HepG2 (cell line): Measurements from ENCODE around the gene UBE2I. TPM values are rescaled to one million over a fixed set of nuclear protein-coding genes. Genes with fewer than 3 reads are reported as not detected.
A peak's percentile ranks its signal among the peaks of the same experiment; 100 is the strongest.

Experiments
- BRD4 ChIP-seq: sonication (generic); formaldehyde crosslinking; IDR thresholded peaks from 2 replicates; pipeline ENCODE4 v1.4.0; 2020; ENCODE audit warnings: missing genetic modification reagents
- EZH2 ChIP-seq: conservative IDR thresholded peaks from 2 replicates; pipeline ENCODE4 v1.6.1; 2012; ENCODE audit warnings: mild to moderate bottlenecking, low read depth, low read length, moderate library complexity
- MBNL3 ChIP-seq: fragments of 250-450 bp; sonication (Bioruptor Pico); conservative IDR thresholded peaks from 2 replicates; pipeline ENCODE4 v1.8.0; 2022; ENCODE audit warnings: mild to moderate bottlenecking, inconsistent platforms
- NR2C2 ChIP-seq: sonication (generic); formaldehyde crosslinking; IDR thresholded peaks from 2 replicates; pipeline ENCODE4 v1.4.0; 2020; ENCODE audit warnings: missing genetic modification reagents, mild to moderate bottlenecking, moderate library complexity, borderline replicate concordance
- PAX8 ChIP-seq: sonication (generic); formaldehyde crosslinking; IDR thresholded peaks from 2 replicates; pipeline ENCODE4 v1.8.0; 2022; ENCODE audit warnings: mild to moderate bottlenecking, missing genetic modification reagents, borderline replicate concordance
- PHF8 ChIP-seq: sonication (generic); formaldehyde crosslinking; IDR thresholded peaks from 2 replicates; pipeline ENCODE4 v1.5.0; 2020; ENCODE audit warnings: missing genetic modification reagents
- RAD21 ChIP-seq: fragments of 450-650 bp; formaldehyde crosslinking; IDR thresholded peaks from 2 replicates; pipeline ENCODE4 v1.5.0; 2020; ENCODE audit warnings: mild to moderate bottlenecking
- WIZ ChIP-seq: sonication (generic); formaldehyde crosslinking; IDR thresholded peaks from 2 replicates; pipeline ENCODE4 v1.5.1; 2020; ENCODE audit warnings: mild to moderate bottlenecking, missing genetic modification reagents
- ZFP90 ChIP-seq: sonication (generic); formaldehyde crosslinking; IDR thresholded peaks from 2 replicates; pipeline ENCODE4 v1.8.0; 2022; ENCODE audit warnings: missing genetic modification reagents, mild to moderate bottlenecking, inconsistent platforms, borderline replicate concordance
- ZNF850 ChIP-seq: sonication (generic); formaldehyde crosslinking; conservative IDR thresholded peaks from 2 replicates; pipeline ENCODE4 v1.9.0; 2021; ENCODE audit warnings: mild to moderate bottlenecking, missing genetic modification reagents
- polyA plus RNA-seq, 8 experiments: library from polyadenylated mRNA; depleted of rRNA in 3 of 8; stranded (reverse) in 7 of 8; unstranded in 1 of 8; fragments of >200 nt; fragmentation: Illumina TruSeq in 4 of 8; extraction: Trizol in 4 of 8; gene quantifications; 2 replicates each; pipeline versions ENCODE4 v1.2.1 to v1.2.3, GENCODE V29; 2011 to 2016; ENCODE audit warnings: low read depth in 4 of 8, missing spikeins in 1 of 8, mixed read lengths in 1 of 8; ENCODE audit not compliant: insufficient read depth in 1 of 8
- total RNA-seq, 5 experiments: library from RNA; depleted of rRNA; stranded (reverse); fragments of >200 nt; fragmentation: Illumina TruSeq; extraction: Trizol; gene quantifications; 2 replicates each; pipeline ENCODE4 v1.2.3, GENCODE V29; 2016; ENCODE audit warnings: low read depth in 1 of 5
- TF ChIP-seq, protein P1 (sequence below): sonication (generic); formaldehyde crosslinking; IDR thresholded peaks from 2 replicates; pipeline ENCODE4 v1.4.0; 2020; ENCODE audit warnings: missing genetic modification reagents
- TF ChIP-seq, protein P2 (sequence below), 2 experiments: sonication (generic) in 1 of 2; formaldehyde crosslinking in 1 of 2; IDR thresholded peaks; 2 replicates each; pipeline versions ENCODE4 v1.6.1 to v1.9.0; 2014 to 2022; ENCODE audit warnings: antibody characterized with exemption in 1 of 2, borderline replicate concordance in 1 of 2, inconsistent platforms in 1 of 2, low read depth in 1 of 2, missing genetic modification reagents in 1 of 2
- TF ChIP-seq, protein P3 (sequence below): sonication (generic); formaldehyde crosslinking; conservative IDR thresholded peaks from 2 replicates; pipeline ENCODE4 v1.4.0; 2020; ENCODE audit warnings: missing genetic modification reagents
- TF ChIP-seq, protein P4 (sequence below): sonication (generic); formaldehyde crosslinking; IDR thresholded peaks from 2 replicates; pipeline ENCODE4 v1.5.0; 2020; ENCODE audit warnings: mild to moderate bottlenecking, missing genetic modification reagents
- TF ChIP-seq, protein P5 (sequence below): IDR thresholded peaks from 2 replicates; pipeline ENCODE4 v1.6.1; 2016

UBE2I gene
- total and polyA plus RNA-seq, 2 of the 13 experiments (the other 11 are each of a cell fraction or from before 2014, with no cell fraction given), result 75.8 to 98.9 TPM

DNA sequence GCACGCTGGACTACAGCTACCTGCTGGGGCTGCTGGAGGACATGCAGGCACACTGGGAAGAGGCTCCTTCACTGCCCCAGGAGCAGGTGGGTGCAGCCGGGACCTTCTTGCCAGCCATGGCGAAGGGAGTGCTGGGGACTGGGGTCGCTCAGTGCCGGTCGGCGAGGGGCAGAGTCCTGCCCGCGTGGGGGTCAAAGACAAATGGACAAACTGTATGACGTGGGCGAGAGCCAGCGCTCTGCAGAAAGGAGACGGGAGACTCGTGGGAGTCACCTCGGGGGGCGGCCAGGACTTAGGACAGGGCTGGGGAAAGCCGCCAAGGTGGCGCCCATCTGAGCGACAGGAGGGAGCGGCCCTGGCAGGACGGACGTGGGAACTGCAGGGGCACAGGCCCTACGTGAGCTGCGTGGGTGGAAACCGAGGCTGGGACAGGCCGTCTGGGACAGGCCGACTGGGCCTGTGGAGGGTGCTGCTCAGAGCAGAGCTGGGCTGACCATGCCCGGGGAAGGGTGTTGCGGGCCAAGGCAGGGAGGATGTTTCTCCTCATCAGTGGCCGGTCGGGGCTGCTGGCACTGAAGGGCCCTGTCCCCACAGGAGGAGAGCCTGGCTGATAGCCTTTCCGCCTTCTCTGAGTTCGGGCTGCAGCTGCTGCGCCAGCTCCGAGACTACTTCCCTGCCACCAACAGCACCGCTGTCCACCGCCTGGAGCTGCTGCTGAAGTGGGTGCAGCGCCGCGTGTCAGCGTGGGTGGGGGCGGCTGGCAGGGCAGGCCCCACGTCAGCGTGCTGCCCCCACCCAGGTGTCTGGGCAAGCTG is 34.2 kb downstream of the UBE2I start (continued):
- TF ChIP-seq, protein P1, sequence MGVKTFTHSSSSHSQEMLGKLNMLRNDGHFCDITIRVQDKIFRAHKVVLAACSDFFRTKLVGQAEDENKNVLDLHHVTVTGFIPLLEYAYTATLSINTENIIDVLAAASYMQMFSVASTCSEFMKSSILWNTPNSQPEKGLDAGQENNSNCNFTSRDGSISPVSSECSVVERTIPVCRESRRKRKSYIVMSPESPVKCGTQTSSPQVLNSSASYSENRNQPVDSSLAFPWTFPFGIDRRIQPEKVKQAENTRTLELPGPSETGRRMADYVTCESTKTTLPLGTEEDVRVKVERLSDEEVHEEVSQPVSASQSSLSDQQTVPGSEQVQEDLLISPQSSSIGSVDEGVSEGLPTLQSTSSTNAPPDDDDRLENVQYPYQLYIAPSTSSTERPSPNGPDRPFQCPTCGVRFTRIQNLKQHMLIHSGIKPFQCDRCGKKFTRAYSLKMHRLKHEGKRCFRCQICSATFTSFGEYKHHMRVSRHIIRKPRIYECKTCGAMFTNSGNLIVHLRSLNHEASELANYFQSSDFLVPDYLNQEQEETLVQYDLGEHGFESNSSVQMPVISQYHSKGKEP (CRISPR knock-in tag), result no peak
- TF ChIP-seq RAD21 (CRISPR knock-in tag), result no peak
- peak; percentile 39; the same call in 1 of the 2 replicates for TF ChIP-seq PHF8 (CRISPR knock-in tag)
- TF ChIP-seq ZFP90 (CRISPR knock-in tag), result no peak
- TF ChIP-seq, protein P2, sequence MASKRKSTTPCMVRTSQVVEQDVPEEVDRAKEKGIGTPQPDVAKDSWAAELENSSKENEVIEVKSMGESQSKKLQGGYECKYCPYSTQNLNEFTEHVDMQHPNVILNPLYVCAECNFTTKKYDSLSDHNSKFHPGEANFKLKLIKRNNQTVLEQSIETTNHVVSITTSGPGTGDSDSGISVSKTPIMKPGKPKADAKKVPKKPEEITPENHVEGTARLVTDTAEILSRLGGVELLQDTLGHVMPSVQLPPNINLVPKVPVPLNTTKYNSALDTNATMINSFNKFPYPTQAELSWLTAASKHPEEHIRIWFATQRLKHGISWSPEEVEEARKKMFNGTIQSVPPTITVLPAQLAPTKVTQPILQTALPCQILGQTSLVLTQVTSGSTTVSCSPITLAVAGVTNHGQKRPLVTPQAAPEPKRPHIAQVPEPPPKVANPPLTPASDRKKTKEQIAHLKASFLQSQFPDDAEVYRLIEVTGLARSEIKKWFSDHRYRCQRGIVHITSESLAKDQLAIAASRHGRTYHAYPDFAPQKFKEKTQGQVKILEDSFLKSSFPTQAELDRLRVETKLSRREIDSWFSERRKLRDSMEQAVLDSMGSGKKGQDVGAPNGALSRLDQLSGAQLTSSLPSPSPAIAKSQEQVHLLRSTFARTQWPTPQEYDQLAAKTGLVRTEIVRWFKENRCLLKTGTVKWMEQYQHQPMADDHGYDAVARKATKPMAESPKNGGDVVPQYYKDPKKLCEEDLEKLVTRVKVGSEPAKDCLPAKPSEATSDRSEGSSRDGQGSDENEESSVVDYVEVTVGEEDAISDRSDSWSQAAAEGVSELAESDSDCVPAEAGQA (IDR thresholded peaks at IDR 0.05; ENCODE audit: low read depth), result no peak
- TF ChIP-seq, protein P2 (CRISPR knock-in tag; IDR thresholded peaks at IDR 0.05; ENCODE audit: borderline replicate concordance), result no peak
- no peak for TF ChIP-seq MBNL3 (CRISPR knock-in tag)
- TF ChIP-seq EZH2, result no peak
- TF ChIP-seq PAX8 (CRISPR knock-in tag), result no peak
- peak; percentile 3; the same call in 1 of the 2 replicates for TF ChIP-seq NR2C2 (CRISPR knock-in tag)
- no peak for TF ChIP-seq ZNF850 (CRISPR knock-in tag)
- TF ChIP-seq BRD4 (CRISPR knock-in tag), result 0 out of 2 replicates have a peak, but pooled peaks have one; percentile 34
- TF ChIP-seq, protein P3, sequence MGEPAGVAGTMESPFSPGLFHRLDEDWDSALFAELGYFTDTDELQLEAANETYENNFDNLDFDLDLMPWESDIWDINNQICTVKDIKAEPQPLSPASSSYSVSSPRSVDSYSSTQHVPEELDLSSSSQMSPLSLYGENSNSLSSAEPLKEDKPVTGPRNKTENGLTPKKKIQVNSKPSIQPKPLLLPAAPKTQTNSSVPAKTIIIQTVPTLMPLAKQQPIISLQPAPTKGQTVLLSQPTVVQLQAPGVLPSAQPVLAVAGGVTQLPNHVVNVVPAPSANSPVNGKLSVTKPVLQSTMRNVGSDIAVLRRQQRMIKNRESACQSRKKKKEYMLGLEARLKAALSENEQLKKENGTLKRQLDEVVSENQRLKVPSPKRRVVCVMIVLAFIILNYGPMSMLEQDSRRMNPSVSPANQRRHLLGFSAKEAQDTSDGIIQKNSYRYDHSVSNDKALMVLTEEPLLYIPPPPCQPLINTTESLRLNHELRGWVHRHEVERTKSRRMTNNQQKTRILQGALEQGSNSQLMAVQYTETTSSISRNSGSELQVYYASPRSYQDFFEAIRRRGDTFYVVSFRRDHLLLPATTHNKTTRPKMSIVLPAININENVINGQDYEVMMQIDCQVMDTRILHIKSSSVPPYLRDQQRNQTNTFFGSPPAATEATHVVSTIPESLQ, result no peak
- TF ChIP-seq, protein P4, sequence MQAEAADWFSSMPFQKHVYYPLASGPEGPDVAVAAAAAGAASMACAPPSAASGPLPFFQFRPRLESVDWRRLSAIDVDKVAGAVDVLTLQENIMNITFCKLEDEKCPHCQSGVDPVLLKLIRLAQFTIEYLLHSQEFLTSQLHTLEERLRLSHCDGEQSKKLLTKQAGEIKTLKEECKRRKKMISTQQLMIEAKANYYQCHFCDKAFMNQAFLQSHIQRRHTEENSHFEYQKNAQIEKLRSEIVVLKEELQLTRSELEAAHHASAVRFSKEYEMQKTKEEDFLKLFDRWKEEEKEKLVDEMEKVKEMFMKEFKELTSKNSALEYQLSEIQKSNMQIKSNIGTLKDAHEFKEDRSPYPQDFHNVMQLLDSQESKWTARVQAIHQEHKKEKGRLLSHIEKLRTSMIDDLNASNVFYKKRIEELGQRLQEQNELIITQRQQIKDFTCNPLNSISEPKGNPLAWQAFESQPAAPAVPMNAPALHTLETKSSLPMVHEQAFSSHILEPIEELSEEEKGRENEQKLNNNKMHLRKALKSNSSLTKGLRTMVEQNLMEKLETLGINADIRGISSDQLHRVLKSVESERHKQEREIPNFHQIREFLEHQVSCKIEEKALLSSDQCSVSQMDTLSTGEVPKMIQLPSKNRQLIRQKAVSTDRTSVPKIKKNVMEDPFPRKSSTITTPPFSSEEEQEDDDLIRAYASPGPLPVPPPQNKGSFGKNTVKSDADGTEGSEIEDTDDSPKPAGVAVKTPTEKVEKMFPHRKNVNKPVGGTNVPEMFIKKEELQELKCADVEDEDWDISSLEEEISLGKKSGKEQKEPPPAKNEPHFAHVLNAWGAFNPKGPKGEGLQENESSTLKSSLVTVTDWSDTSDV, result peak; percentile 55; the same call in 1 of the 2 replicates
- TF ChIP-seq WIZ (CRISPR knock-in tag), result no peak
- TF ChIP-seq, protein P5, sequence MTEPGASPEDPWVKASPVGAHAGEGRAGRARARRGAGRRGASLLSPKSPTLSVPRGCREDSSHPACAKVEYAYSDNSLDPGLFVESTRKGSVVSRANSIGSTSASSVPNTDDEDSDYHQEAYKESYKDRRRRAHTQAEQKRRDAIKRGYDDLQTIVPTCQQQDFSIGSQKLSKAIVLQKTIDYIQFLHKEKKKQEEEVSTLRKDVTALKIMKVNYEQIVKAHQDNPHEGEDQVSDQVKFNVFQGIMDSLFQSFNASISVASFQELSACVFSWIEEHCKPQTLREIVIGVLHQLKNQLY (CRISPR knock-in tag), result no peak
